OCI-LY7 (cell line): ENCODE data around the gene OTUD7B.

Source experiments
- CTCF ChIP-seq: fragments of 200-600 bp; sonication (generic); conservative IDR thresholded peaks from 2 replicates; pipeline ENCODE4 v1.5.1; 2014; ENCODE audit warnings: mild to moderate bottlenecking, antibody characterized with exemption, low read length, moderate library complexity, mixed read lengths
- EZH2phosphoT487 ChIP-seq: fragments of 200-600 bp; sonication (generic); IDR thresholded peaks from 2 replicates; pipeline ENCODE4 v1.6.1; 2018; ENCODE audit warnings: low read depth, borderline replicate concordance, mild to moderate bottlenecking, mixed run types, antibody characterized with exemption, low read length, moderate library complexity, mixed read lengths

- no peak for TF ChIP-seq CTCF
- no peak for TF ChIP-seq EZH2phosphoT487
Observed at GRCh38 chr1:149888999-149889289, 121.6 kb downstream of the OTUD7B start.
